Epithelial cell of proximal tubule (primary cell): ENCODE data around the gene EARS2. TPM values are rescaled to one million over a fixed set of nuclear protein-coding genes. Genes with fewer than 3 reads are reported as not detected.

Experiments used
- DNase-seq: peaks from one replicate; pipeline ENCODE4 v3.0.0-alpha.2; 2011; ENCODE audit warnings: low read depth
- H3K4me3 ChIP-seq: 2 replicates; pipeline ENCODE4 v1.5.1; 2011; ENCODE audit warnings: low read depth, mild to moderate bottlenecking, low read length
- total RNA-seq: library from RNA; depleted of rRNA; stranded (reverse); fragments of >200 nt; gene quantifications from 2 replicates; pipeline ENCODE4 v1.2.3, GENCODE V29; 2015
- TF ChIP-seq, protein P1 (sequence below): conservative IDR thresholded peaks from 2 replicates; pipeline ENCODE4 v1.5.1; 2012; ENCODE audit warnings: low read depth, mild to moderate bottlenecking, low read length

EARS2 gene
- total RNA-seq, 1 donor from 2014 or later, result 39.7 TPM

DNA sequence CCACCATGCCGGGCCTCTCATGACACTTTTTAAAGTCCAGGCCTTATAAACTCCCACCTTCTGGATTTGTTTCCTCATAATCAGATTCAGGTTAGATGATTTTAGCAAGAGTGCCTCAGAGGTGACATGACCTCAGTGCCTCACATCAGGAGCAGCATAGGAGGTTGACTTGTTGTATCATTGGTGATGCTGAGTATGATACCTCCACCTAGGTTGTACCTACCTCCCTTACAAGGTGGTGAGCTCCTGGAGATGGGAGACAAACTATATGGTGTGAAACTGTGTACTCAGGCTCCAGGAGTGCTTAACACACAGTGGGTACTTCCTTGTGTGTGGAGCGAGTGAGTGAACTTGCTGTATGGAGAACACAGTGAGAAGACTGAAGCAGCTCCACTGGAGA is 20.3 kb upstream of the EARS2 start:
- TF ChIP-seq, protein P1, sequence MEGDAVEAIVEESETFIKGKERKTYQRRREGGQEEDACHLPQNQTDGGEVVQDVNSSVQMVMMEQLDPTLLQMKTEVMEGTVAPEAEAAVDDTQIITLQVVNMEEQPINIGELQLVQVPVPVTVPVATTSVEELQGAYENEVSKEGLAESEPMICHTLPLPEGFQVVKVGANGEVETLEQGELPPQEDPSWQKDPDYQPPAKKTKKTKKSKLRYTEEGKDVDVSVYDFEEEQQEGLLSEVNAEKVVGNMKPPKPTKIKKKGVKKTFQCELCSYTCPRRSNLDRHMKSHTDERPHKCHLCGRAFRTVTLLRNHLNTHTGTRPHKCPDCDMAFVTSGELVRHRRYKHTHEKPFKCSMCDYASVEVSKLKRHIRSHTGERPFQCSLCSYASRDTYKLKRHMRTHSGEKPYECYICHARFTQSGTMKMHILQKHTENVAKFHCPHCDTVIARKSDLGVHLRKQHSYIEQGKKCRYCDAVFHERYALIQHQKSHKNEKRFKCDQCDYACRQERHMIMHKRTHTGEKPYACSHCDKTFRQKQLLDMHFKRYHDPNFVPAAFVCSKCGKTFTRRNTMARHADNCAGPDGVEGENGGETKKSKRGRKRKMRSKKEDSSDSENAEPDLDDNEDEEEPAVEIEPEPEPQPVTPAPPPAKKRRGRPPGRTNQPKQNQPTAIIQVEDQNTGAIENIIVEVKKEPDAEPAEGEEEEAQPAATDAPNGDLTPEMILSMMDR, result no peak
- DNase-seq, result no peak
- H3K4me3 ChIP-seq, result no peak overlapping the region

DNA sequence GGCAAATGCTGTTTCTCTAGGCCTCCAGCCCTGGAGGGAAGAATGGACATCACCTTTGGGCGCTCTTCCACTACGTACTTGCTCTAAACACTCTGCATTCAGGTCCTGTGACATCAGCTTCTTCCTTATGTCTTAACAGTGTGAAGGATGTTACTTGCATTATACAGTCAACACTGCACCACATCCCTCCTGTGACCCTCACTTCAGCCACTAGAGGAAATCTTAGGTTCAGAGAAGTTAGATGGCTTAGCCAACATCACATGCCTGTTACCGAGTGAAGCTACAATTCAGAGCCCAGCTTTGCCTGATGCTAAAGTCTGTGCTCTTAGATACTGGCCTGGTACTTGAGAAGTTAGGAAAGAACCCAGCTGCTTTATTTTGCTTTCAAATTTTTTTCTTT is 18.7 kb upstream of the EARS2 start:
- DNase-seq, result no peak
- TF ChIP-seq, protein P1, result no peak
- no peak overlapping the region for H3K4me3 ChIP-seq

DNA sequence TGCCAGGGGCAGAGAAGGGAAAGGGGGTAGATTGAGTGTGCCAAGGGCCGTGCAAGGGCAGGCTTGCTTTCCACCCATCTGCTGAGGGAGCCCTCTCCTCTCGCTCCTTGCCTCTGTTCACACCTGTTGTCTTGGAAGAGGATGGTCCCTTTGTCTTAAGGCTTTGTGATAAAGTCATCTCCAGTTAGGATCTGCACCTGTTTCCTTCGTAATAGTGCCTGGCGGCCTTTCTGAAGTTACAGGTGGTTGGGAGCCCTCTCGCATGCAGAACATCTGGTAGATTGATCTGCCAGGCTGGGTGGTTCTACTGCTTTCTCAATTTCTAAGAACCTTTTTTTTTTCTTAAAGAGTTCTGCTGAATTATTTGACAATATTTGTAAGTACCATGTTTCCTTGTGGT is 16.7 kb upstream of the EARS2 start:
- no peak for DNase-seq
- no peak overlapping the region for H3K4me3 ChIP-seq
- TF ChIP-seq, protein P1, result no peak

DNA sequence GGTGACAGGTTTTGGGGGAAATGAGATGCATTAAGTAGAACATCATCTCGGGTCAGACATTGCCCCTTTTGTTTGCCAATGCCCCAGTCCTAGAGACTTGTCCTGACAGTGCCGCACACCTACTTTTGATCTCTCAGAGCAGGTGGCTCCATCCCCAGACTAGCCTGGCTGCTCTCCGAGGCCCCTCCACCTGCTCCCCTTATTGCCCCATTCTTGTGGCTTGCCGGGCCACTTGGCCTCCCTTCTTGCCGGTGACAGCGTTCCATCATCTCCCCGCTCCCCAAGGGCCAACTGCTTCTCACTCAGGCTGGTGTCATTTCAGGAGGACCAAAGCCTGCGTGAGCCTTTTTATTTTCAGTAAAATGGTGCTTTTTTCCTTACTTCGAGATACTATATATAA is 15.2 kb upstream of the EARS2 start:
- TF ChIP-seq, protein P1, result no peak
- DNase-seq, result no peak
- H3K4me3 ChIP-seq, result no peak overlapping the region

DNA sequence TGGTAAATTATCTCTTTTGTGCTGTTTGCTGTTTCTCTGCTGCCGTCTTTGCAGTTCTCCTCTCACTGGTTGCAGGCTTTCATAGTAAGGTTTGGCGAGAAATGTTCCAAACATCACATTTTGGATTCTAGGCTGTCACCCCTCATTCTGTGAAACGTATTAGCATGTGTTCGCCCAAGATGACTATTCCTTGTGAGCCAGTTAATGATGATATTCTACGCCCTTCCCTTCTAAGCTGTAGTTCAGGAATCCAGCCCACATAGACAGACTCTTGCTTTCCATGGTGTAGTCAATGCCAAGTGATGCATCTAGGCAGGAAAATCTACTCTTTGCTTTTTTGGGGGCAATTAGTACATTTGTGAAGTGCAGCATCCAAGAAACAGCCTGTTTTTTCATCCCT is 14.7 kb upstream of the EARS2 start:
- no peak overlapping the region for H3K4me3 ChIP-seq
- TF ChIP-seq, protein P1, result no peak
- no peak for DNase-seq

DNA sequence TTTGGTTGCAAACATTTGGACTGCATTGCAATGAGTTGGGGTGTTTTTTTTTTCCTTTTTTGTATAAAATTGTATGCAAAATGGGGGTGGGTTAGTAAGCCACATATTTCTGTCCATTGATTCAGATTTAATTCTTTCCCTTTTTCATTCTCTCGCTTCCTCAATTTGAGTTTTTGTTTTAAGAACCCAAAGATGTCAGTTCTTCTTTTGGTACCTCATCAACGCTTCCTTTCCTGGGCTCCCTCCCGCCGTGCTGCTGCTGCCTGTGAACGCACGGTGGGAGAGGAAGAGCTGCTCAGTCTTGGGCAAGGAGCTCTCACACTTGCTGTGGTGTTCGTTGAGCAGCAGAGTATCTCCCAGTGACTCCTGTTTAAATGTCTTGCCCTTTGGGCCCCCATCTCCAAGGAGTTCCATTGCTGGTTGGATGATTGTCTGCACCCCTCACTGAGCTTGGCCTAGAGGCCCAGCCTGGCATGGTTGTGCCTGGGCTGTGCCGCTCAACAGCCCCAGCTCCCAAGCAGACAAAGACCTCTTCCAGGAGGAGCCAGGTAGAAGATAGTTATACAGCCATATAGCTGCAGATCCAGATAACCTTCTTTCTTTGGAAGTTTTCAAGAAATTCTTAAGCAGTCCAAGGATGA is 14.0 kb upstream of the EARS2 start:
- TF ChIP-seq, protein P1, result no peak
- H3K4me3 ChIP-seq, result no peak overlapping the region
- no peak for DNase-seq

DNA sequence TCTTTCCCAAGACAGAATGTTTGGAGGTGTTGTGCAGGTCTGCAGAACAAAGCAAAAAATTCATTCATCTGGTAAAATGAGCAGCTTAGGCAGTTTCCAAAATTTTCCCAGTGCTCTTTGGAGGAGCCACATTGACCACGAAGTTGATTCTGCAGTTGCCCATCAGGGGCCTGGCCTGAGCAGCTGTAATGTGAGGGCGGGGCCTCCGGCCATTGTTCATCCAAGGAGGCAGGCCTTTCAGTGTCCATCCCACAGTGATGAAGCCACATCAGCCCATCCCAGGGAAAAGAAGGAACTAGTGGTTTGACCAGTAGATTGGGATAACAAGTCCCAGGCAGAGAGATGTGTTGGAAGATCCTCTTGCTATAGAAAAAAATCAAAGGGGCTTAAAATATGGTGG is 10.5 kb upstream of the EARS2 start:
- H3K4me3 ChIP-seq, result no peak overlapping the region
- DNase-seq, result no peak
- TF ChIP-seq, protein P1, result no peak
